Measurements from ENCODE around the gene CHMP4B.

CHMP4B gene

GRCh38 chr20:33883164-33883563 is 72.0 kb downstream of the CHMP4B start:
- no peak for DNase-seq (ENCODE audit: low spot score in 2 of 2)
- no peak for ATAC-seq (replicated peaks; ENCODE audit: extremely low read depth, poor library complexity, severe bottlenecking)
- H3K9me3 Mint-ChIP-seq = no peaks in the 10 kb centered on the region
- H3K27ac Mint-ChIP-seq (ENCODE audit: low read depth) = no peak overlapping the region
- H3K4me1 Mint-ChIP-seq = peaks cover 13% of the 10 kb centered on the region
- H3K27me3 Mint-ChIP-seq = peaks cover 11% of the 10 kb centered on the region
- peaks cover 2% of the 10 kb centered on the region for H3K36me3 Mint-ChIP-seq (ENCODE audit: insufficient read depth)
- no peak overlapping the region for H3K4me3 Mint-ChIP-seq

- Mint-ChIP-seq H3K4me3 (no peak overlapping the region), H3K9me3 (no peaks in the 10 kb centered on the region), H3K36me3 (ENCODE audit: insufficient read depth) (peaks cover 2% of the 10 kb centered on the region)
These were observed 73.5 kb downstream of the CHMP4B start for GRCh38 chr20:33884633-33885032.

GRCh38 chr20:33889312-33889711 is 78.2 kb downstream of the CHMP4B start:
- no peak for ATAC-seq (replicated peaks; ENCODE audit: extremely low read depth, poor library complexity, severe bottlenecking)
- H3K27me3 Mint-ChIP-seq = peaks cover 8% of the 10 kb centered on the region
- peaks cover 2% of the 10 kb centered on the region for H3K36me3 Mint-ChIP-seq (ENCODE audit: insufficient read depth)
- H3K27ac Mint-ChIP-seq (ENCODE audit: low read depth) = no peak overlapping the region
- peaks cover 5% of the 10 kb centered on the region for H3K4me1 Mint-ChIP-seq
- no peaks in the 10 kb centered on the region for H3K9me3 Mint-ChIP-seq
- no peak for DNase-seq (ENCODE audit: low spot score in 2 of 2)
- H3K4me3 Mint-ChIP-seq = no peak overlapping the region

More at GRCh38 chr20:33884633-33885032, 73.5 kb downstream of the CHMP4B start:
- peaks cover 13% of the 10 kb centered on the region for H3K4me1 Mint-ChIP-seq
- DNase-seq (ENCODE audit: low spot score in 2 of 2) (no peak), ATAC-seq (replicated peaks; ENCODE audit: extremely low read depth, poor library complexity, severe bottlenecking) (no peak)
- peaks cover 11% of the 10 kb centered on the region for H3K27me3 Mint-ChIP-seq
- no peak overlapping the region for H3K27ac Mint-ChIP-seq (ENCODE audit: low read depth)

GRCh38 chr20:33890557-33890956 is 79.4 kb downstream of the CHMP4B start:
- Mint-ChIP-seq H3K36me3 (ENCODE audit: insufficient read depth) (peaks cover 2% of the 10 kb centered on the region), H3K4me1 (no peaks in the 10 kb centered on the region), H3K4me3 (no peak overlapping the region), H3K27me3 (peaks cover 20% of the 10 kb centered on the region), H3K27ac (ENCODE audit: low read depth) (no peak overlapping the region), H3K9me3 (no peaks in the 10 kb centered on the region)
- DNase-seq (ENCODE audit: low spot score in 2 of 2) (no peak), ATAC-seq (replicated peaks; ENCODE audit: extremely low read depth, poor library complexity, severe bottlenecking) (no peak)

- ATAC-seq (replicated peaks; ENCODE audit: extremely low read depth, poor library complexity, severe bottlenecking) (no peak), DNase-seq (ENCODE audit: low spot score in 2 of 2) (no peak)
- Mint-ChIP-seq H3K27me3 (peaks cover 48% of the 10 kb centered on the region), H3K9me3 (no peaks in the 10 kb centered on the region), H3K36me3 (ENCODE audit: insufficient read depth) (peaks cover 4% of the 10 kb centered on the region), H3K4me3 (no peak overlapping the region), H3K4me1 (no peaks in the 10 kb centered on the region), H3K27ac (ENCODE audit: low read depth) (no peak overlapping the region)
These were observed 82.2 kb downstream of the CHMP4B start for GRCh38 chr20:33893314-33893713.

- DNase-seq (ENCODE audit: low spot score in 2 of 2) (no peak), ATAC-seq (replicated peaks; ENCODE audit: extremely low read depth, poor library complexity, severe bottlenecking) (no peak)
- Mint-ChIP-seq H3K4me1 (no peaks in the 10 kb centered on the region), H3K9me3 (no peaks in the 10 kb centered on the region), H3K27ac (ENCODE audit: low read depth) (no peak overlapping the region), H3K36me3 (ENCODE audit: insufficient read depth) (peaks cover 4% of the 10 kb centered on the region), H3K4me3 (no peak overlapping the region), H3K27me3 (peaks cover 62% of the 10 kb centered on the region)
These were observed 83.7 kb downstream of the CHMP4B start for GRCh38 chr20:33894798-33895197.

- H3K36me3 Mint-ChIP-seq (ENCODE audit: insufficient read depth) = peaks cover 2% of the 10 kb centered on the region
These were observed 85.4 kb downstream of the CHMP4B start for GRCh38 chr20:33896509-33896908.

GRCh38 chr20:33897313-33897912 is 86.3 kb downstream of the CHMP4B start:
- peaks cover 2% of the 10 kb centered on the region for H3K36me3 Mint-ChIP-seq (ENCODE audit: insufficient read depth)
- no peak for ATAC-seq (replicated peaks; ENCODE audit: extremely low read depth, poor library complexity, severe bottlenecking)
- H3K4me3 Mint-ChIP-seq = no peak overlapping the region
- no peak overlapping the region for H3K27ac Mint-ChIP-seq (ENCODE audit: low read depth)
- peaks cover 84% of the 10 kb centered on the region for H3K27me3 Mint-ChIP-seq
- H3K4me1 Mint-ChIP-seq = no peaks in the 10 kb centered on the region
- H3K9me3 Mint-ChIP-seq = no peaks in the 10 kb centered on the region
- DNase-seq (ENCODE audit: low spot score in 2 of 2) = no peak

More at GRCh38 chr20:33896509-33896908, 85.4 kb downstream of the CHMP4B start:
- Mint-ChIP-seq H3K9me3 (no peaks in the 10 kb centered on the region), H3K4me3 (no peak overlapping the region), H3K4me1 (no peaks in the 10 kb centered on the region), H3K27me3 (peaks cover 78% of the 10 kb centered on the region), H3K27ac (ENCODE audit: low read depth) (no peak overlapping the region)
- no peak for ATAC-seq (replicated peaks; ENCODE audit: extremely low read depth, poor library complexity, severe bottlenecking)
- no peak for DNase-seq (ENCODE audit: low spot score in 2 of 2)

- no peak overlapping the region for H3K27ac Mint-ChIP-seq (ENCODE audit: low read depth)
- no peak overlapping the region for H3K4me3 Mint-ChIP-seq
- H3K36me3 Mint-ChIP-seq (ENCODE audit: insufficient read depth) = peaks cover 2% of the 10 kb centered on the region
- H3K27me3 Mint-ChIP-seq = peaks cover 87% of the 10 kb centered on the region
- H3K4me1 Mint-ChIP-seq = no peaks in the 10 kb centered on the region
- ATAC-seq (replicated peaks; ENCODE audit: extremely low read depth, poor library complexity, severe bottlenecking) = no peak
- H3K9me3 Mint-ChIP-seq = no peaks in the 10 kb centered on the region
- no peak for DNase-seq (ENCODE audit: low spot score in 2 of 2)
These were observed 88.0 kb downstream of the CHMP4B start for GRCh38 chr20:33899106-33899505.

- ATAC-seq (replicated peaks; ENCODE audit: extremely low read depth, poor library complexity, severe bottlenecking) (no peak), DNase-seq (ENCODE audit: low spot score in 2 of 2) (no peak)
- H3K36me3 Mint-ChIP-seq (ENCODE audit: insufficient read depth) = peaks cover 2% of the 10 kb centered on the region
- no peaks in the 10 kb centered on the region for H3K9me3 Mint-ChIP-seq
- H3K27me3 Mint-ChIP-seq = peaks cover 72% of the 10 kb centered on the region
- no peak overlapping the region for H3K4me3 Mint-ChIP-seq
- H3K27ac Mint-ChIP-seq (ENCODE audit: low read depth) = no peak overlapping the region
- H3K4me1 Mint-ChIP-seq = no peaks in the 10 kb centered on the region
These were observed 89.5 kb downstream of the CHMP4B start for GRCh38 chr20:33900521-33901131.

GRCh38 chr20:33901132-33901523 is 90.0 kb downstream of the CHMP4B start:
- Mint-ChIP-seq H3K4me1 (no peaks in the 10 kb centered on the region), H3K27me3 (peaks cover 67% of the 10 kb centered on the region), H3K9me3 (no peaks in the 10 kb centered on the region), H3K36me3 (ENCODE audit: insufficient read depth) (peaks cover 2% of the 10 kb centered on the region), H3K4me3 (no peak overlapping the region), H3K27ac (ENCODE audit: low read depth) (no peak overlapping the region)
- ATAC-seq (replicated peaks; ENCODE audit: extremely low read depth, poor library complexity, severe bottlenecking) = no peak
- DNase-seq (ENCODE audit: low spot score in 2 of 2) = no peak

GRCh38 chr20:33902011-33902410 is 90.9 kb downstream of the CHMP4B start:
- ATAC-seq (replicated peaks; ENCODE audit: extremely low read depth, poor library complexity, severe bottlenecking) (no peak), DNase-seq (ENCODE audit: low spot score in 2 of 2) (no peak)
- H3K27me3 Mint-ChIP-seq = peaks cover 58% of the 10 kb centered on the region
- no peak overlapping the region for H3K4me3 Mint-ChIP-seq
- H3K36me3 Mint-ChIP-seq (ENCODE audit: insufficient read depth) = peaks cover 2% of the 10 kb centered on the region
- H3K27ac Mint-ChIP-seq (ENCODE audit: low read depth) = no peak overlapping the region
- no peaks in the 10 kb centered on the region for H3K9me3 Mint-ChIP-seq
- no peaks in the 10 kb centered on the region for H3K4me1 Mint-ChIP-seq

Data from central memory CD8-positive, alpha-beta T cell (primary cell).